HFF-Myc (cell line): Measurements from ENCODE around the gene SPRING1.

Experiments used
- DNase-seq: peaks from one replicate; pipeline ENCODE4 v3.0.0-alpha.2; 2011; ENCODE audit warnings: low read depth; ENCODE audit errors: extremely low read depth
- H3K4me3 ChIP-seq: replicated peaks from 2 replicates; pipeline ENCODE4 v1.5.1; 2011; ENCODE audit warnings: low read depth, mild to moderate bottlenecking, control low read depth, low read length
- CTCF ChIP-seq: IDR thresholded peaks from 2 replicates; pipeline ENCODE4 v1.5.1; 2012; ENCODE audit warnings: mild to moderate bottlenecking, low read depth, low read length, control low read depth; ENCODE audit errors: missing control alignments

The SPRING1 gene

GRCh38 chr12:116698116-116698515, 39.8 kb downstream of the SPRING1 start:
- DNase-seq = no peak
- no peak for TF ChIP-seq CTCF

GRCh38 chr12:116697716-116698115, 40.2 kb downstream of the SPRING1 start:
- no peak for DNase-seq
- H3K4me3 ChIP-seq = no peak overlapping the region
- TF ChIP-seq CTCF = no peak

More at GRCh38 chr12:116698116-116698515, 39.8 kb downstream of the SPRING1 start:
- no peak overlapping the region for H3K4me3 ChIP-seq

- peak; percentile 44 for TF ChIP-seq CTCF
- H3K4me3 ChIP-seq = no peak overlapping the region
- no peak for DNase-seq
These were observed 40.6 kb downstream of the SPRING1 start for GRCh38 chr12:116697305-116697704.

DNA sequence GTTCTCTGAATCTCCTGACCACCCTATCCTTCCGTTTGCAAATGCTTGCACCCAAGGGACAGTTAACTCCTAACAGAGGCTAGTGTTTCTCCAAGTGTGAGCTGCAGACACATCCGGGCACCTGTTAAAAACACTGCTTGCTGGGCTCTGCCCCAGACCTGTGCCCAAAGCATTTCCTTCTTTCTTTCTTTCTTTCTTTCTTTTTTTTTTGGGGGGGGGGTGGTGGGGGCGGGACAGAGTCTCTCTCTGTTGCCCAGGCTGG, 42.5 kb downstream of the SPRING1 start:
- DNase-seq = no peak

DNA sequence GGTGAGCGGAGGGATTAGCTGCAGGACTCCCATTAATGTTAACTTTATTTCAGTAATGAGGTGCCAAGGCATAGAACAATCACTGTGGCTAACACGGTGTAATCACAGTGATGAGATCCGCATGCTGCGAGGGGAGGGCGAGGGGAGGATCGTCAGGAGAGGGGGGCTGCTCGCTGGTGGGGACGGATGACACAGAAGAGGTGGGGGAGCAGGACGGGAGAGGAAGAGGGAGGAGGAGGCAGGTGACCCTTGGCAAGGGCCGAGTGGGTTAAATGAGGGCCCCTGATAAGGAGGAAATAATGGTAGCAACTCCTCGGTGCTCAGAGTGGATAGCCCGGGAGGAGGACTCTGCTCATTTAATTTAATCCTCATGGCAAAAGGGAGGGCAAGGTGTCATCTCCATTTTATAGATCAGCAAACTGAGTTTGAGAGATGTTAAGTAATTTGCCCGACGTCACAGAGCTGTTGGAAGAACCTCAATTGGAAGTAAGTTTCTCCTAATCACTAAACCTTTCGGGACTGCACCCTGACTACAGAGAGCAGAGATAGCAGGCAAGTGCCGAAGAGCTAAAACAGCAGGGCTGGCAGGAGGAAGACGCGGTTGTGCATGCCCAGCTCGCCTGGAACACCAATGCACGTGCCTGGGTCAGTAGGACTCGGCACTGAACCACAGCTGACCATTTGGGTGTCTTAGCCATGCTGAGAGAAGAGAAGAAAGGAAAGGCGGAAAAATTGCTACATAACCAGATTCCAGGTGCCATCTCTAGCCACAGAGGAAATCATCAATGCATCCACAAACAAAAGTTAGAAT, 43.0 kb downstream of the SPRING1 start:
- TF ChIP-seq CTCF = no peak
- no peak overlapping the region for H3K4me3 ChIP-seq
- DNase-seq = no peak

More for the DNA sequence above, 42.5 kb downstream of the SPRING1 start:
- no peak for TF ChIP-seq CTCF
- no peak overlapping the region for H3K4me3 ChIP-seq

- TF ChIP-seq CTCF = no peak
- peak overlapping the region; percentile 16; the same call in 1 of the 2 replicates for H3K4me3 ChIP-seq
- no peak for DNase-seq
These were observed 44.3 kb downstream of the SPRING1 start for GRCh38 chr12:116693286-116694227.
